Tibial nerve (tissue), 4 donors: ENCODE results near the gene RASGRP3.

ENCODE experiments used
- EP300 ChIP-seq, 2 donors: sonication (generic); formaldehyde crosslinking; IDR thresholded peaks; one replicate each; pipeline ENCODE4 v1.6.1; 2017; ENCODE audit warnings: antibody characterized with exemption in 2 of 2, mild to moderate bottlenecking in 1 of 2
- TF ChIP-seq, protein P1 (sequence below), 5 experiments: fragments of 200-600 bp in 3 of 5; fragments of 450-650 bp in 2 of 5; sonication (generic) in 3 of 5; IDR thresholded peaks; one replicate each; pipeline ENCODE4 v1.5.1; 2016 to 2019; ENCODE audit warnings: antibody characterized with exemption in 5 of 5, mild to moderate bottlenecking in 3 of 5, moderate library complexity in 2 of 5

DNA sequence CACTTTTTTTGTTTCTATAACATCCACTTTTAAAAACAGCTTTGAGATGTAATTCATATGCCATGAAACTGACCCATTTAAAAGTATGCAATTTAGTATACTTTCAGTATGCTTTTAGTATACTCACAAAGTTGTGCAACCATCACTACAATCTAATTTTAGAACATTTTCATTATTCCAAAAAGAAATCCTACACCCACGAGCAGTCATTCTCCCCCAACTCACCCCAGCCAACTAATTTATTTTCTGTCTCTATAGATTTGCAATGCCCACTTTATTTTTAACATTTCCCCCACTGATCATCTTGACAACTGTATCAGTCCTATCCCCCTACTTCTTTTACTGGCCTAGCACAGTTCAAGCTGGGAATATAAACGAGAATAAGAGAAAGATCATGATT lies 83.6 kb downstream of the RASGRP3 start:
- TF ChIP-seq, protein P1, sequence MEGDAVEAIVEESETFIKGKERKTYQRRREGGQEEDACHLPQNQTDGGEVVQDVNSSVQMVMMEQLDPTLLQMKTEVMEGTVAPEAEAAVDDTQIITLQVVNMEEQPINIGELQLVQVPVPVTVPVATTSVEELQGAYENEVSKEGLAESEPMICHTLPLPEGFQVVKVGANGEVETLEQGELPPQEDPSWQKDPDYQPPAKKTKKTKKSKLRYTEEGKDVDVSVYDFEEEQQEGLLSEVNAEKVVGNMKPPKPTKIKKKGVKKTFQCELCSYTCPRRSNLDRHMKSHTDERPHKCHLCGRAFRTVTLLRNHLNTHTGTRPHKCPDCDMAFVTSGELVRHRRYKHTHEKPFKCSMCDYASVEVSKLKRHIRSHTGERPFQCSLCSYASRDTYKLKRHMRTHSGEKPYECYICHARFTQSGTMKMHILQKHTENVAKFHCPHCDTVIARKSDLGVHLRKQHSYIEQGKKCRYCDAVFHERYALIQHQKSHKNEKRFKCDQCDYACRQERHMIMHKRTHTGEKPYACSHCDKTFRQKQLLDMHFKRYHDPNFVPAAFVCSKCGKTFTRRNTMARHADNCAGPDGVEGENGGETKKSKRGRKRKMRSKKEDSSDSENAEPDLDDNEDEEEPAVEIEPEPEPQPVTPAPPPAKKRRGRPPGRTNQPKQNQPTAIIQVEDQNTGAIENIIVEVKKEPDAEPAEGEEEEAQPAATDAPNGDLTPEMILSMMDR (IDR thresholded peaks at IDR 0.05) = no peak
- TF ChIP-seq EP300 (IDR thresholded peaks at IDR 0.05) = no peak
